Ammon's horn (tissue), 1 donor: ENCODE data around the gene TEDC1.
A peak's percentile ranks its signal among the peaks of the same experiment; 100 is the strongest.

Experiments
- DNase-seq: peaks from one replicate; pipeline ENCODE4 v3.0.0-alpha.2; 2016; ENCODE audit warnings: low spot score

The TEDC1 gene

DNA sequence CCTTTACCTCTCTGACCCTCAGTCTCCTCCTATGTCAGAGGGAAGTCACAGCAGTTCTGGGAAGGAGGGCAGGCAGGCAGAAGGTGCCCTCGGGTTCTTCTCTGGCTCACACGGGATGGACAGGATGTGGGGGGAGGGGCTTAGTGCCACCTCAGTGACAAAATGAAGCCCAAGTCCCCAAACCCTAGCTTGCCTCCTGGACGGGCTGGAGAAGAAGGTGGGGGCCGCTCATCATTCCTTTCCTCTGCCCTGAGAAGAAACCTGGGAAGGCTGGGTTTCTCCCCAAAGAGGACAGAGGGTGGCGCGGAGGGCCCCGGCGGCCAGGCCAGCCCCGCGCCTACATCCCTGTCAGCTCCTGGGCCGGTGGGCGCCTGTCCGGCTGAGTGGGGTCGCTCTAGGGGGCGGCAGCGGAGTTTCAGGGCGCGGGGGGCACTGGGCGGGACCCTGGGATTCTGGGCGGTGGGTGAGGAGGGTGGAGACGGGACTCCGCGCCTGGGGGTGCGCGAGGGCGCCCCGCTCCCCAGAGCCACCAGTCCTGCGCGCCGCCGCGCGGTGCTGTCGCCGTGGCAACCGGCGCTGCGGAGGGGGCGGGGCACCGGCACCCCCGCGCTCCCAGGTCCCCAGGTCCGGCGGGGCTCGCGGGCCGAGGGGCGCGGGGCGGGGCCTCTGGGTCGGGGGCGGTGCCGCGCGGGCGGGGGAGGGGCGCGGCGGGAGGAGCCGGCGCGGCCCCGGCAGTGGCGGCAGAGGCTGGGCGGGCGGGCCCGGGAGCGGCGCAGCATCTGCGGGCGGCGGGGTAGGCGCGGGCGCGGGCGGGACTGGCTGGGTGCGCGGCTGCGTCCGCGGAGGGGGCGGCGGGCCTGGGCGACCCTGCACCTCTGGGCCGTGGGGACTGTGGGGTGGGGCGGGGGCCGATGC lies 35.1 kb downstream of the TEDC1 start, which contains the start of gene TMEM121:
Gene TMEM121, plus strand, starts transcription at position 723 of the 915 bp plus-strand sequence. CDS start 2,252 bp downstream, outside the sequence.
- DNase-seq = peak; percentile 55

DNA sequence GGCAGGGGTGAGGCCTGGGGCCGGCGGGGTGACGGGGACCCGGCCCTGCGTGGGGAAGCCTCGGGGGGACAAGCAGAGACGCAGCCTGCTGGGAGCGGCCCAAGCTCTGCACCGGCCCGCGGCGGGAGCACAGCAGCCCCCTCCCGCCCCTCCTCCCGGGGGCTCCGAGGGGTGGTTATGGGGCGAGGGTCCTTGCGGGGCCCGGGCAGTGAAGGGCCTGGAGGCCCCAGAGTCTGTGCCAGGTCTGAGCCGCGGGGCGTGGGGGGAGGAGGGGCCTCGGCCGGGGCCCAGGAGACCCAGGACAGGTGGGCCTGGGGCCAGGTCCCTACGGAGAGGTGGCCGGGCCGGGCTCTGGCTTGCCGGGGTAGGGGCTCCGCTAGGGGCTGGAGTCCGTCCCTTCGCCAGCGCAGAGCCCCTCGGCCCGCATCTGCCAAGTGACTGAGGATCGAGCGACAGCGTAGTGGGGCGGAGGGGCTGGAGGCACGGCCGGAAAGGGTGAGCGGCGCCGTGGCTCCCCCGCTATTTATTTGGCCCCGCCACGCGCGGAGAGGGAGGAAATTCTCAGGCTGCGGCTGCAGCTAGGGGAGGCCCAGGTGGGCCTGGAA lies 35.8 kb downstream of the TEDC1 start:
- no peak for DNase-seq

DNA sequence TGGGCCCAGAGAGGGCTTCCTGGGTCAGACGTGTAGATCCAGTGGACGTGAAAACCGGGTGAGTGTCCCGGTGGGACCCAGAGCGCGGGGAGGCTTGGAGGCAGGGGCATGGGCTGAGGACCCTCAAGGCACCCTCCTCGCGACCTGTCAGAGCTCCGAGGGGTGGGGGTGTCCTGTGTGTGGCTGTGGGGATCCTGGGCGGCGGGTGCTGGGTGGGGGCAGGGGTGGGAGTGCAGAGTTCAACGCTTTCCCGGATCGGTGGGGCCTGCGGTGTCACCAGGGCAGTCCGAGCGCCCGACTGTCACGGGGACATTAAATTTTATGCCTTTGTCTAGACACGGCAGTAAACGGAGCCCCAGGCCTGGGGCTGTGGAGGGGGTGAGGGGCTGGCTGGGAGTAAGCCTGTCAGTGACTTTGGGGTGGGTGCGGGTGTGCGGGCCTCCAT lies 36.4 kb downstream of the TEDC1 start:
- no peak for DNase-seq

DNA sequence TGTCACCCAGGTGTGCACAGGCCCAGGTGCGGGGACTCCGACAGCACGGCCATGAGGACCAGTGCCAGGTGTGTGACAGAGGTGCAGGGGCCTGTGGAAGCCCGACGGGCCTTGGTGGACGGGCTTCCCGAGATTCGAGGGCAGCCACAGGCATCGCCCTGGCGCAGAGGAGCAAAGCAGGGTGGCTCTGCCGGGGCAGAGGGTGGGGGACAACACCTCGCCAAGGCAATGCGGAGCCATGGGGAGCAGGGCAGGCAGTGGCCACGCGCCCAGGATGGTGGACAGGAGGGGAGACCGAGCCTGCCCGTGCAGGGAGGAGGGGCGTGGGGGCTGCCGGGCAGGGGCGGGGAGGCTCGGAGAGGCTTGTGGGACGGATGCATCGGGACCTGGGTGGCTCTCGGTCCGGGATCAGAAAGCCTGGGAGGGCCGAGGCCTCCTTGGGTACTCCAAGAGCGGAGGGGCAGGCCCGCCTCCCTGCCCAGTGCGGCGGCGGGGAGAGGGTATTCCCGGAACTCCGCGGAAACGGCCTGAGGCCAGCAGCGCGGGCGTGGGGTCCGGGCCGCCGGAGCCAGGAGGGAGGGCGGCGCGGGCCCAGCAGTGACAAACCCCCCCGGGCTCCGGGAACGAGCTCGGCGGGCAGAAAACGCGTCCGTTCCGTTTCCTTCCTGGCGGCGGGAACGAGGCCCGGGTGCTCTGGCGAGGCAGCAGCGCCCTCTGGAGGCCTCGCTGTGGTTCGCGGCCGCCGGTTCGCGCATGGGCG lies 37.0 kb downstream of the TEDC1 start:
- peak; percentile 81 for DNase-seq

DNA sequence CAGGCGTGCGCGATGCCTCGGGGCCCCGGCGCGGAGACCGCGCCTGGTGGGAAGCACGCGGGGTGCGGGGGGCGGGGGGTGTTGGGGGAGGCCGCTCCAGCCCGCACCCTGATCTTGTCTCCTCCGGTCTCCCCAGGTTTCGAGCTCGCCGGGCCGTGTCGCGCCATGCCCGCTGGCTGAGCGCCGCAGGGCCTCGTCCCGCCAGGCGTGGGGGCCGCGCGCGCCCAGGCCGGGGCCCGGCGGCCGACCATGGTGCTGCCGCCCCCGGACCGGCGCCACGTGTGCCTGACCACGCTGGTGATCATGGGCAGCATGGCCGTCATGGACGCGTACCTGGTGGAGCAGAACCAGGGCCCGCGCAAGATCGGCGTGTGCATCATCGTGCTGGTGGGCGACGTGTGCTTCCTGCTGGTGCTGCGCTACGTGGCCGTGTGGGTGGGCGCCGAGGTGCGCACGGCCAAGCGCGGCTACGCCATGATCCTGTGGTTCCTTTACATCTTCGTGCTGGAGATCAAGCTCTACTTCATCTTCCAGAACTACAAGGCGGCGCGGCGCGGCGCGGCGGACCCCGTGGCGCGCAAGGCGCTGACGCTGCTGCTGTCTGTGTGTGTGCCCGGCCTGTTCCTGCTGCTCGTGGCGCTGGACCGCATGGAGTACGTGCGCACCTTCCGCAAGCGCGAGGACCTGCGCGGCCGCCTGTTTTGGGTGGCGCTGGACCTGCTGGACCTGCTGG lies 37.7 kb downstream of the TEDC1 start:
- DNase-seq = no peak

DNA sequence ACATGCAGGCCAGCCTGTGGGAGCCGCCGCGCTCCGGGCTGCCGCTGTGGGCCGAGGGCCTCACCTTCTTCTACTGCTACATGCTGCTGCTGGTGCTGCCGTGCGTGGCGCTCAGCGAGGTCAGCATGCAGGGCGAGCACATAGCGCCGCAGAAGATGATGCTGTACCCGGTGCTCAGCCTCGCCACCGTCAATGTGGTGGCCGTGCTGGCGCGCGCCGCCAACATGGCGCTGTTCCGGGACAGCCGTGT lies 38.2 kb downstream of the TEDC1 start:
- DNase-seq = no peak

DNA sequence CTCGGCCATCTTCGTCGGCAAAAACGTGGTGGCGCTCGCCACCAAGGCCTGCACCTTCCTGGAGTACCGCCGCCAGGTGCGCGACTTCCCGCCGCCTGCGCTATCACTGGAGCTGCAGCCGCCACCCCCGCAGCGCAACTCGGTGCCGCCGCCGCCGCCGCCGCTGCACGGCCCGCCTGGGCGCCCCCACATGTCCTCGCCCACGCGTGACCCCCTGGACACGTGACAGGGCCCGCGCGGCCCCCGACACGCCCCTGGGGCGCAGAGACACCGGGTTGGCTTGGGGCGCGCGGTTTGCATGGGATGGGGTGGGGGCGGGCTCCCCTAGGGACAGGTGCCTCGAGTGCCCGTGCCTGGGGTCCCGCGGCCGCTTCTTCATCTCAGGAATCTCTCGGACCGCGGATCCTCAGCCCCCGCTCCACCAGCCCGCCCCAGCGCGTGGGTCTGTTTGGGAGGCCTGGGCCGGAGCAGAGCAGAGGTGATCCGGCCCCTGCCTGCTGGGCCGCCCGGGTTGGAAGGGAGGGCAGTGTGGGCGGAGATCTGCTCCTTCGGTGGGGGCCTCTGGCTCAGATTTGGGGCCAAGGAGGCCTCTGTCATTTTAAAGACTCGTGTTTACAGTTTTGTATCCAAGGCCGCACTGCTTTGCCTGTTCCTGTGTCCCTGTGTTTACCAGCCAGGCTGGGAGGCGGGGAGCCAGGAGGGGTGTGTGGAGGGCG lies 38.7 kb downstream of the TEDC1 start:
- no peak for DNase-seq

DNA sequence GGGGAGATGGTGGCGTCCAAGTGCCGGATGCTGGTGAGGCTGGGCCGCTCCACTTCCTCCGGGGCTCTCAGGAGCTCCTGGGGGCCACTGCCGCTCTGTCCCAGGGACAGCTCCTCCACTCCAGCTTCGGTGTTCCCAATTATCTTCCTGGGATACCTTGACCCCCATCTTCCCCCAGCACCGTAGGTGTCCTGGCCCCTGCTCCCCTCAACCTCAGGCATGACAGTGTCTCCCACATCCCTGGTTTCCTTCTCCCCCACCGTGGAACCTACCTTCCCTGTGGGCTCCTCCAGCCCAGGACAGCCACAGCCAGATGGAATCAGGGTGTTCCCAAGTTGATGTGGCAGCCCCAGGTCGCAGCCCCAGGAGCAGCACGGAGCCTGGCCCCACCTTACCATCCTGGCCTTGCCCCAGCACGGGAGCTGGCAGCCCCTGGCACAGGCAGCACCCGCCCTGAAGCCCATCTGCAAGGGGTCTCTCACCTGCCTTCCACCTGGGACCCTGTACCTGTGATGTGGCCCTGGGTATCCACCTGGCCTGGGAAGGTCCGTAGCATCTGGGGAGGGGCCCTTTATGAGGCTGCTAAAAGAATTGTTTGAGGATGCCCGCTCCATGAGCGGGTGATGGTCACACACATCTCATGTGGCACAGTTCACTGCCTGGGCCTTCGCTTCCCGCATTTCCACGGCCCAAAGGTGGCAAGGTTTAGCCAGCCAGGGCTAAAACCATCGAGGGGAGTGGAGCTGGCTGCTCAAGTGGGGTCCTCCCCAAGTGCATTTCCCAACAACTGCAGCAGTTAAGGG lies 39.4 kb downstream of the TEDC1 start:
- no peak for DNase-seq

DNA sequence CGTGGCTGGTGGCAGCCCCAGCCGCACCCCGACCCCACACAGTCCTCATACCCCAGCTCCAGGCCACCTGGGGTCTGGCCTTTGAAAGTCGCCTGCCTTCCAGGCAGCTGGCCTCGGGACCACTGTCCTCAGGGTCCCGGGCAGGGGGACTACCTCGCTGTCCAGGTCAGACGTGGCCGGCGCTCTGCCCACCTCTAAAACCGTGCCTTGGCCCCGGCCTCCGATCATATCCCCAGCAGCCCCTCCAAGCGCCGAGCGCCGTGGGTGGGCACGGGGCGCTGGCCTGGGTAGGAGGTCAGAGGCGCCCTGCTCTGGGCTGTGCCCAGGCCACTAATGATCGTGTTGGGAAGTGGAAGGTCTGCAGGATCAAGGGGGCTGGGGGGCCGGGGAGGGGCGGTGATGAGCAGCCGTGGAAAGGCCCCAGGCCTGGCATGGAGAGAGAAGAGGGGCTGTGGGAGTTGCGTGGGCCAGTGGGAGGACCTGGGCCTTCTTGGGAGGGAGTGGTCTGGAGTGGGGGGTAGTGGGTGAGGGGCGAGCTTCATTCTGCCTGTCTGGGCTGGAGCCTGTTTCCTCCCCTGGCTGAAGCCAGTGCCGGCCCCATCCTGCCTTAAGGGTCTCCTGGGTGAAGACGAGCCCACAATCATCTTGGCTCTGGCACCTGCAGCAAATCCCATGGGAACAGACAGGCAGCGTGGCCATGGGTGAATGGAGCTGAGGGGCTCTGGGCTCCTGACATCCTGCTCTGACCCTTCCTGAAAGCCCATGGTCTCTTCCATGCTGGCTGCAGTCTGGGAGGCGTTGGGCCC lies 40.2 kb downstream of the TEDC1 start:
- no peak for DNase-seq

DNA sequence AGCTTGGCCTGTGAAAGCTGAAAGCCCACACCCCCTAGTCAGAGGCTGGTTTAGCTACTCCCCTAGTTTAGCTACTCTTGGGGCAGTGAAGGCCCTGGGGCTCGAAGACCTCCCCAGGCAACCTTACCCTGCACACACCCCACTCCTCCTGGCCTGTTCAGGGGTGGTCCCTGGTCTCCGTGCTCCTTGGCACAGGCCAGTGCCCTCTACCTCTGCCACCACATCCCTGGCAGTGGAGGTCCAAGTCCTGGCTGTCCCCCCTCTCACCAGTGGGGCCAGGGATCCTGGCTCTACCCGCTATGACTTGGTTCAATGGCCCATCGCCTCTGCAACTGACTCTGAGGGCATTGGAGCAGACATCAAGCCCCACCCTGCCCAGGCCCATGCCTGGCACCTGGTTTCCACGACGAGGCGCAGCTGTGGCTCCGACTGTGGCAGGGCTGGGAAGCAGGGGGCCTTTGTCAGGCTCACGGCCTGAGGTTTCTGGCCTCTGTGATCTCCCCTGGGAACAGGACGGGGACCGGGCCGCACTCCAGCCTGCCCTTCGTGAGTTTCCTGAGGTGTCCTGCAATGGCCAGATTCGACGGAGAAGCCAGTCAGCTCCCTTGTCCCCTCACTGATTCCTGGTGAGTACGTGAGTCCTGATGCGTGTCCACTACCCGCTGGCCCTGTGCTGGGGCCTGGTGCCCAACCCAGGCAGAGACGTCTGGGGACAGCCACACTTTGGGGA lies 41.0 kb downstream of the TEDC1 start:
- no peak for DNase-seq

DNA sequence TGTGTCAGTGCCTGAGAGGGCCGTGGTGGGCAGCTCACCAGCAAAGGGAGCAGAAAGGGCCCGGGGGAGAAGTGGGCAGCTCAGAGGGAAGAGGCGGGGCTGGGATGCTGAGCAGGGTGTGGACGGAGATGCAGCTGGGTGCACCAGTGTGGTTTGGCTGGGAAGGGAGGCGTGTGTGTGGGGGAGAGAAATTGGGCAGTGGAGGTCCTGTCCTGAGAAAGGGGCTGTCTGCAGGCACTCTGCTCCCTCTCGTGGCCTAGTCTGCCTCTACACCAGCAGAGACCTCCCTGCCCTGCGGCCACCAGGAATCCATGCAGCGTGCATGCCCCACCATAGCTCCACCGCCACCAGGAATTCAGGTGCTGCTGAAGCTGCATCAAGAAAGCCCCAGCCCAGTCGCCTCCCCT lies 41.7 kb downstream of the TEDC1 start:
- no peak for DNase-seq

DNA sequence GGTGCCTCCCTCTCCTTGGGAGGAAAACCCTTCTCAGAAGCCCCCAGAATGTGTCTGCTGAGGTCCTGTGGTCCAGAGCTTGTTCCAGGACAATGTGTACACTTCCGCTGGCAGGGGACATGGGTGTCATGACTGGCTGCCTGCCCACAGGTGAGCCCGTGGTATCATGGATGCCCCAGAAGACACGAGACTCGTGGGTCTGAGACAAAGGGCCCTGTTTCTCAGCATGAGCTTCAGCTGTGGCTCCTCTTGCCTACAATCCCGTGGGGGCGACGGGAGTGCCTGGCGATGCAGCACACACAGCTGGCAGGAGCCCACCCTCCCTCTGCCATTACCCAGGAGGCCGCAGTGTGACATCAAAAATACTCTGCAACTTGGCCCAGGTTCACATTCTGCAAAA lies 42.3 kb downstream of the TEDC1 start:
- DNase-seq = no peak

DNA sequence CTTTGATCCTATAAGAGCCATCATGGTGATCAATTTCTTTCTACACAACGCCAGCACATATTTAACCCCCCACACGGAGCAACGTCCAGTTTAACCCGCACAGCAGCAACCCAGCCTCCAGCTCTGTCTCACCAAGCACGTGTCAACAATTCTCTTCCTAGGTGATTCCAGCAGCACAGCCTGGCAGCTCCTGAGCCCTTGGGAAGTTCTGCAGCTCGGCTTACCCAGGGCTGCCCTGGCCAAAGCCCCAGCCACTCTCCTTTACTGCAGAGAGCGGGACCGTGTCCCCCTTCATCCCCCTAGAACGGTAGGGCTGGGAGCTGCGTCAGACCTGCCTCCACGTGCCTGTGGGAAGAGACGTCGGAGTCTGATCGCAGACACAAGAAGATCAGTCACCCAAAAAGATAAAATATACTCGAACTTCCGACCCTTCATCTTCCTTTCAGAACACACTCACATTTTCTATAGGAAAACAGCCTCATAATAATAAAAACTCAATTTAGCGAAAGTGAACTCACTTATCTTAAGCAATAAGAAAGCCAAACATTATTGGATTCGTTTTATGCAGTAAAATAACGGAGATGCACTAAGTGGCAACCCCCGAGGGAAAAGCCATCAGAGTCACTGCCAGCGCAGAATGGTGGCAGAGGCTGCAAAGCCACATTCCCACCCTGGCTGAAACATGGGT lies 42.9 kb downstream of the TEDC1 start:
- no peak for DNase-seq

DNA sequence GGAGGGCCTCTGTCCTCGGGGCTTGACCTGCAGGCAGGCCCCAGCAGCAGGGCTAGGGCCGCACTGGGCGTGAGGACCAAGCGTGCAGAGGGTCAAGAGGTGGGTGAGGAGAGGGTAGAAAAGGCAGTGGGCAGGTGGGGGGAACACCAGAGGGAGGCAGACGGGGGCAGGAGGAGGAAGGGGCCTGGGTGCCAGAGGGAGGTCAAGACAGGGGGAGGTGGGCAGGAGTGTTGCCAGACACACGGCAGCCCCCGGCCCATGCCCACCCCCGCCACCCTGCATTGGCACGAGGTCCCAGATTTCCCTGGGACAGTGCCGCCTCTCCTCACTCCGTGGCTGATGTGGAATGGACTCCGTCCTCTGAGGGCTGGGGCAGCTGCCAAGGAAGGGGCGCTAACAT lies 43.5 kb downstream of the TEDC1 start:
- no peak for DNase-seq

DNA sequence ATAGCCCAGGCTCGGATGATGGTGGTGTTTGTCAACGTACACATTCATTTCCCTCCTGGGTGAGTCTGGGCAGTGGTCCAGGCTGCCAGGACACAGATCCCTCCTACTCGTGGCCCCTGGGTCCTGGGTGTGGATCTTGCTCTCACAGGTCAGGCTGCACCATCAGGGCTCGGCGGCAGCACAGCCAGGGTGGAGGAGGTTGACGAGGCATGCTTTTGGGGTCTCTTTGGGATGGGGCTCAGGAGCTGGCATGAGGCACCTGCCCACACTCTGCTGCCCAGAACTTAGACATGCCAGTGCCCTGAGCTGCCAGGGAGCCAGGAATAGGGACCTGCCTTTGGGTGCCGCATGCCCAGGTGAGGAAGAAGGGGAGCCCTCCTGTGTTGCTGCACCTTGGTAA lies 45.0 kb downstream of the TEDC1 start:
- DNase-seq = no peak

DNA sequence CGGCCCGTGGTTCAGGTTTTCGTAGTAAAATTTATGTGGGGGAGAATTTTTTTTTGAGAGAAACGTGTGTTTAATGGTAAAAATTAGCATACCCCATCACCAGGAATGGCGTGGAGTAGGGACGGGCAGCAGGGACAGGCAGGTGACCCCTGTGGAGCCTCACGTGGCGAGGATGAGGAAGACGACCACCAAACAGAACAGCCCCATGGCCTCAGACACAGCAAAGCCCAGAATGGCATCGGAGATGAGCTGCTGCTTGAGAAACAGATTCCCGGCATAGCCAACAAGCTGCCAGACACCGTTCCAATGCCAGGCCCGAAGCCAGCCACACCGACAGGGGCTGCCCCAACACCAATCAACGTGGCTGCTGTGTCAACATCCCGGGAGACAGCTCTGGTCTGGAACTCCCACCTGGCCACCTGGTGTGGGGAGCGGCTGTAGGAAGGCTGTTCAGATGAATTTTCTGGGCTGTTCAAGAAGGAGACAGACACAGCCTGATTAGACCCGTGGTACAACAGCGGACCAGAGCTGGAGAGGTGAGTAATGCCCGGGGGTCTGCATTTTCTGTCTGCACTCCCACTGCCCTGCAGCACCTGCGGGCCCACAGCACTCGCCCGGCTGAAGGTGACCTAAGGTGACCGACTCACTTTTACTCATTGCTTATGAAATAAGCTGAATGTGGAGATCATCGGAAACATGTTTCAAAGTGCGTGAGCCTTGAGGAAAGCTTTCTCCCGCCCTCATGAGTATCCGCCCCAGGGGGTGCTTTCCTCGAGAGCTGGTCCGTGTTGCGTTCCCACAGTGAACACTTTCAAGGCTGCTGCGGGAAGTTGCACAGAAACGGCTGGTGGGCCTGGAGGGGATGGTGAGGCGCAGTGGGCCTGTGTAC lies 45.9 kb downstream of the TEDC1 start:
- no peak for DNase-seq
